Breast epithelium (tissue), 4 donors: ENCODE data around the gene SEC22B. TPM values are rescaled to one million over a fixed set of nuclear protein-coding genes. Genes with fewer than 3 reads are reported as not detected.
A peak's percentile ranks its signal among the peaks of the same experiment; 100 is the strongest.
"Not testable (repeated sequence)": the region's sequence is repeated elsewhere in the genome, so short reads cannot be mapped to it uniquely, and the experiment has no call there.

ENCODE experiments used
- DNase-seq, 2 donors: peaks; one replicate each; pipeline ENCODE4 v3.0.0-alpha.2; 2019; ENCODE audit warnings: low spot score in 2 of 2
- H3K27ac ChIP-seq, 2 donors: fragments of 200-600 bp; sonication (generic) in 1 of 2; one replicate each; pipeline ENCODE4 v1.5.1; 2016 to 2019; ENCODE audit warnings: mild to moderate bottlenecking in 1 of 2
- H3K27me3 ChIP-seq, 2 donors: fragments of 200-600 bp; sonication (generic) in 1 of 2; one replicate each; pipeline versions ENCODE4 v1.5.1 to v1.6.0; 2017 to 2019; ENCODE audit warnings: control low read depth in 1 of 2, mild to moderate bottlenecking in 1 of 2
- H3K36me3 ChIP-seq: fragments of 200-600 bp; one replicate; pipeline ENCODE4 v1.5.1; 2019
- H3K4me1 ChIP-seq, 2 donors: fragments of 200-600 bp; sonication (generic); one replicate each; pipeline ENCODE4 v1.5.1; 2016 to 2019; ENCODE audit warnings: control low read depth in 1 of 2
- H3K4me3 ChIP-seq, 3 donors: fragments of 200-600 bp; sonication (generic); 1 replicate in 2 of 3; 2 replicates in 1 of 3; pipeline ENCODE4 v1.5.1; 2016 to 2019; ENCODE audit warnings: mild to moderate bottlenecking in 3 of 3, moderate library complexity in 2 of 3
- H3K9me3 ChIP-seq, 2 donors: fragments of 200-600 bp; sonication (generic) in 1 of 2; one replicate each; pipeline ENCODE4 v1.5.1; 2016 to 2019; ENCODE audit warnings: control low read depth in 1 of 2
- CTCF ChIP-seq, 3 donors: fragments of 450-650 bp; IDR thresholded peaks; one replicate each; pipeline ENCODE4 v1.5.1; 2016 to 2017; ENCODE audit warnings: antibody characterized with exemption in 3 of 3, mild to moderate bottlenecking in 3 of 3, moderate library complexity in 3 of 3
- POLR2A ChIP-seq: fragments of 450-650 bp; IDR thresholded peaks from one replicate; pipeline ENCODE4 v1.6.1; 2016; ENCODE audit warnings: antibody characterized with exemption, mild to moderate bottlenecking, moderate library complexity
- POLR2AphosphoS5 ChIP-seq, 3 donors: sonication (generic); formaldehyde crosslinking; IDR thresholded peaks; one replicate each; pipeline ENCODE4 v1.6.1; 2017; ENCODE audit warnings: antibody characterized with exemption in 3 of 3
- intact Hi-C: fragments of 100-400 bp; cut with DNase I; formaldehyde crosslinking; loops from one replicate; pipeline ENCODE4 v1.15.1; 2023; ENCODE audit warnings: low total_unique reads
- total RNA-seq, 3 donors: library from RNA; depleted of rRNA; stranded (reverse); fragments of >200 nt; gene quantifications; one replicate each; pipeline ENCODE4 v1.1.0, GENCODE V29; 2016

Gene SEC22B
- total RNA-seq, 3 donors from 2014 or later, result 29.2 to 37.8 (median 32.3) TPM

GRCh38 chr1:120178799-120179756, 2.8 kb upstream of the SEC22B start:
- peak overlapping the region in 1 of 3 donors; percentile 57 for H3K4me3 ChIP-seq

GRCh38 chr1:120178058-120178457, 1.7 kb upstream of the SEC22B start:
- H3K27me3 ChIP-seq, DNase-seq, H3K4me1 ChIP-seq, H3K9me3 ChIP-seq, H3K4me3 ChIP-seq, H3K27ac ChIP-seq, H3K36me3 ChIP-seq, intact Hi-C loops: not testable (repeated sequence)

More at GRCh38 chr1:120178799-120179756, 2.8 kb upstream of the SEC22B start:
- Histone ChIP-seq H3K27me3 (no peaks in the 10 kb centered on the region), H3K36me3 (no peaks in the 10 kb centered on the region), H3K27ac (peak overlapping the region; percentile 71 to 73), H3K4me1 (peaks cover 0 to 4% of the 10 kb centered on the region in 2 donors), H3K9me3 (no peaks in the 10 kb centered on the region)
- TF ChIP-seq POLR2AphosphoS5 (IDR thresholded peaks at IDR 0.05), result no peak
- no peak for TF ChIP-seq CTCF (IDR thresholded peaks at IDR 0.05)
- no peak for TF ChIP-seq POLR2A
- no peak for DNase-seq
- intact Hi-C loops, result no loop called here

- peak overlapping the region; percentile 75 to 87 (median 84) for H3K4me3 ChIP-seq
- intact Hi-C loops, H3K4me1 ChIP-seq, DNase-seq, H3K9me3 ChIP-seq, H3K36me3 ChIP-seq, H3K27me3 ChIP-seq: not testable (repeated sequence)
- peak overlapping the region; percentile 95 to 96 for H3K27ac ChIP-seq
Measured at GRCh38 chr1:120175688-120176087, 632 bp downstream of the SEC22B start.

DNA sequence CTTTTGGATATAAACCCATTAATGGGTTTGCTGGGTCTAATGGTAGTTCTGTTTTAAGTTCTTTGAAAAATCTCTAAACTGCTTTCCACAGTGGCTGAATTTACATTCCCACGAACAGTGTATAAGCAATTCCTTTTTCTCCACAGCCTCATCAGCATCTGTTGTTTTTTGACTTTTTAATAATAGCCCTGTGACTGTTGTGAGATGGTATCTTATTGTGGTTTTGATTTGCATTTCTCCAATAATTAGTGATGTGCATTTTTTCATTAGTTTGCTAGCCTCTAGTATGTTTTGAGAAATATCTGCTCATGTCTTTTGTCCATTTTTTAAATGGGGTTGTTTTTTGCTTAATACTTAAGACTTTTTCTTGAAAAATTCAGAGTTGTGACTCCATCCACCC, 11.6 kb downstream of the SEC22B start:
- H3K36me3 ChIP-seq, intact Hi-C loops, H3K27me3 ChIP-seq, H3K27ac ChIP-seq, H3K9me3 ChIP-seq, DNase-seq, H3K4me1 ChIP-seq, H3K4me3 ChIP-seq: not testable (repeated sequence)

DNA sequence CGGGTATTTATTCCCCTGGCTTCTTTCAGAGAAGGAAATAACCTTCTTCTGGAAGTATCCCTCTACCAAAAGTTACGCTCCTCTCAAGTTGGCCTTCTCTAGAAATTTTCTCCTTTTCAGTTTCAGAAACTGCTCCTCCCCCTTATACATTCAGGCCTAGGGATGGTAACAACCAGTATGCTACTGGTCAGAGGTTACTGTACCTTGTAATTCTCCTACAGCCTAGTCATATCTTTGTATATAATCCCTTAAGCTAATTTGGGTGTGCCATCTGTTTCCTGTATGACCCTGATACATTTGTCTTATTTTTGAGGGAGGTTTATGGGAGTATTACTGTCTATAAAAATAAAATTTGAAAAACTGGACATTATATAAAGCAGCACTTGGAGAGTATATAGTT, 14.3 kb downstream of the SEC22B start:
- H3K9me3 ChIP-seq, H3K27me3 ChIP-seq, intact Hi-C loops, H3K27ac ChIP-seq, H3K36me3 ChIP-seq, H3K4me3 ChIP-seq, H3K4me1 ChIP-seq, DNase-seq: not testable (repeated sequence)

- H3K4me1 ChIP-seq, H3K36me3 ChIP-seq, H3K27ac ChIP-seq, H3K27me3 ChIP-seq, DNase-seq, intact Hi-C loops, H3K4me3 ChIP-seq, H3K9me3 ChIP-seq: not testable (repeated sequence)
Measured at GRCh38 chr1:120158495-120158894, 17.8 kb downstream of the SEC22B start.

GRCh38 chr1:120158086-120158485, 18.2 kb downstream of the SEC22B start:
- H3K36me3 ChIP-seq, DNase-seq, H3K4me3 ChIP-seq, H3K9me3 ChIP-seq, H3K4me1 ChIP-seq, intact Hi-C loops, H3K27me3 ChIP-seq, H3K27ac ChIP-seq: not testable (repeated sequence)

DNA sequence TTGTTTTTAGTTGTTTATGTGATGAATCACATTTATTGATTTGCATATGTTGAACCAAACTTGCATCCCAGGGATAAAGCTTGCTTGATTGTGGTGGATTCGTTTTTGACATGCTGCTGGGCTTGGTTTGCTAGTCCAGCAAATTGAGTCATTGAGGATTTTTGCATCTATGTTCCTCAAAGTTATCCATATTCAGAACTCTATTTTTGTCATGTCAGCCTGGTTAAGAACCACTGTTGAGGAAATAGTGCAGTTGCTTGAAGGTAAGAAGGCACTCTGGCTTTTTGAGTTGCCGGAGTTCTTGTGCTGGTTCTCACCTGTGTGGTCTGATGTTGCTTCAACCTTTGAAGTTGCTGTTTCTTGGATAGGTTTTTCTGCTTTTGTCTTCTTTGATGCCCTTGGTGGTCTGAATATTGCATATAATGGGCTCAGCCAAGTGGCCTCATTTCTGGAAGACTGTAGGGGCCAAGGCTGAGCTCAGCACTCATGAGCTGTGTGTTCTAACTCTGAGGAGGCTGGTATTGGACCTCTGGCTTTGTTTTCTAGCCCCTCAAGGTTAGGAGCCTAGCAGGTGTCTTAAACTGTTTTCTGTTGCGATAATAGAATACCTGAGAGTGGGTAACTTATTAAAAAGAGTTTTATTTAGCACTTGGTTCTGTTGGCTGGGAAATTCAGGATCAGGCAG, 26.0 kb downstream of the SEC22B start:
- H3K27ac ChIP-seq, H3K27me3 ChIP-seq, H3K9me3 ChIP-seq, H3K4me1 ChIP-seq, H3K36me3 ChIP-seq, intact Hi-C loops, DNase-seq, H3K4me3 ChIP-seq: not testable (repeated sequence)

GRCh38 chr1:120149420-120150059, 26.8 kb downstream of the SEC22B start:
- H3K4me1 ChIP-seq, H3K4me3 ChIP-seq, H3K27ac ChIP-seq, H3K9me3 ChIP-seq, DNase-seq, H3K36me3 ChIP-seq, intact Hi-C loops, H3K27me3 ChIP-seq: not testable (repeated sequence)

- H3K27me3 ChIP-seq, H3K27ac ChIP-seq, H3K9me3 ChIP-seq, DNase-seq, H3K36me3 ChIP-seq, intact Hi-C loops, H3K4me3 ChIP-seq, H3K4me1 ChIP-seq: not testable (repeated sequence)
Measured at GRCh38 chr1:120145806-120146205, 30.5 kb downstream of the SEC22B start.

DNA sequence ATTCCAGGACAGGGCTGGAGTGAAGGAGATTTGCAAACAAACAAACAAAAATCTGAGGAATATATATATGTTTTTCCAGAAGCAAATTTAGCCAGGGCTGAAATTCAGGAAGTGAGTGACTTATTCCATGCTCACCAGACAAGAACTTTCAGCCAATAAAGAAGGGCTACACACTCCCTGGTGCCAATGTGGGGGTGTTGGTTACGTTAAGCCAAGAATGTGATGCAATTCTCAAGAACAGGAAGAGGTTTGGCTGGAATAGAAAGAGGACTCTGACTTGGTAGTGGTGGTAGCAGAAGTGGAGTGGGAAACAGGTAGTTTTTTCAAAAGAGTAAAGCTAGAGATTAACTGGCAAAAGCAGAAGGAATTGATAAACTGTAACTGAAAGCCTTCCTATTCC, 31.7 kb downstream of the SEC22B start:
- H3K27me3 ChIP-seq, H3K36me3 ChIP-seq, intact Hi-C loops, H3K9me3 ChIP-seq, DNase-seq, H3K4me1 ChIP-seq, H3K4me3 ChIP-seq: not testable (repeated sequence)
- peak overlapping the region in 1 of 2 donors; percentile 63 for H3K27ac ChIP-seq

GRCh38 chr1:120144169-120144568, 32.2 kb downstream of the SEC22B start:
- H3K36me3 ChIP-seq, DNase-seq, H3K4me1 ChIP-seq, H3K27me3 ChIP-seq, intact Hi-C loops, H3K9me3 ChIP-seq, H3K4me3 ChIP-seq: not testable (repeated sequence)
- H3K27ac ChIP-seq, result peak overlapping the region in 1 of 2 donors; percentile 63
